ENCODE measurements around the gene NUP210.

The NUP210 gene

GRCh38 chr3:13283877-13284264 is 136.3 kb downstream of the NUP210 start:
- DNase-seq: no peak

GRCh38 chr3:13282986-13283876 is 136.9 kb downstream of the NUP210 start:
- peak; percentile 45 for DNase-seq

GRCh38 chr3:13282358-13282985 is 137.7 kb downstream of the NUP210 start:
- peak; percentile 41 for DNase-seq

- DNase-seq: peak; percentile 46
These were observed 138.4 kb downstream of the NUP210 start for GRCh38 chr3:13281507-13282357.

- DNase-seq: no peak
These were observed 139.2 kb downstream of the NUP210 start for GRCh38 chr3:13280811-13281506.

GRCh38 chr3:13280122-13280790 is 139.9 kb downstream of the NUP210 start:
- no peak for DNase-seq

- DNase-seq: no peak
These were observed 140.6 kb downstream of the NUP210 start for GRCh38 chr3:13279532-13279910.

GRCh38 chr3:13278783-13279531 is 141.2 kb downstream of the NUP210 start:
- no peak for DNase-seq

- DNase-seq: no peak
These were observed 142.1 kb downstream of the NUP210 start for GRCh38 chr3:13277860-13278531.

GRCh38 chr3:13277196-13277813 is 142.8 kb downstream of the NUP210 start:
- no peak for DNase-seq

- DNase-seq: no peak
These were observed 143.5 kb downstream of the NUP210 start for GRCh38 chr3:13276438-13277195.

- no peak for DNase-seq
These were observed 144.6 kb downstream of the NUP210 start for GRCh38 chr3:13275376-13276005.

GRCh38 chr3:13274551-13275332 is 145.4 kb downstream of the NUP210 start:
- no peak for DNase-seq

GRCh38 chr3:13274125-13274524 is 146.0 kb downstream of the NUP210 start:
- DNase-seq: no peak

GRCh38 chr3:13273604-13274105 is 146.5 kb downstream of the NUP210 start:
- no peak for DNase-seq

GRCh38 chr3:13272831-13273603 is 147.1 kb downstream of the NUP210 start:
- DNase-seq: no peak

GRCh38 chr3:13269711-13270378 is 150.3 kb downstream of the NUP210 start:
- no peak for DNase-seq

Data from NCI-H146 (cell line).